Measurements from ENCODE around the gene HS1BP3. TPM values are rescaled to one million over a fixed set of nuclear protein-coding genes. Genes with fewer than 3 reads are reported as not detected.

HS1BP3 gene
- total RNA-seq, 1 donor from 2014 or later: 16.6 TPM

GRCh38 chr2:20638646-20639430 lies 12.1 kb downstream of the HS1BP3 start:
- Histone ChIP-seq H3K27me3 (ENCODE audit: low read depth) (no peaks in the 10 kb centered on the region), H3K4me1 (peaks cover 92% of the 10 kb centered on the region), H3K9me3 (replicated peaks) (no peaks in the 10 kb centered on the region), H3K27ac (replicated peaks) (peak overlapping the region; percentile 85), H3K4me3 (peak overlapping the region; percentile 19), H3K36me3 (peaks cover 34% of the 10 kb centered on the region)
- DNase-seq: peak; percentile 12
- intact Hi-C loops (cut with micrococcal nuclease): no loop called here
- TF ChIP-seq CTCF (IDR thresholded peaks at IDR 0.05; ENCODE audit: borderline replicate concordance): no peak

- H3K27me3 ChIP-seq (ENCODE audit: low read depth): no peaks in the 10 kb centered on the region
- H3K9me3 ChIP-seq (replicated peaks): no peaks in the 10 kb centered on the region
- H3K36me3 ChIP-seq: peaks cover 26% of the 10 kb centered on the region
- peak overlapping the region; percentile 85 for H3K27ac ChIP-seq (replicated peaks)
- peak; percentile 14 for DNase-seq
- peaks cover 99% of the 10 kb centered on the region for H3K4me1 ChIP-seq
- H3K4me3 ChIP-seq: no peak overlapping the region
- intact Hi-C loops (cut with micrococcal nuclease): no loop called here
- no peak for TF ChIP-seq CTCF (IDR thresholded peaks at IDR 0.05; ENCODE audit: borderline replicate concordance)
These were observed 12.9 kb downstream of the HS1BP3 start for GRCh38 chr2:20638014-20638413.

GRCh38 chr2:20637147-20637546 lies 13.8 kb downstream of the HS1BP3 start:
- Histone ChIP-seq H3K36me3 (peaks cover 21% of the 10 kb centered on the region), H3K4me3 (no peak overlapping the region), H3K27ac (replicated peaks) (peak overlapping the region; percentile 85), H3K9me3 (replicated peaks) (no peaks in the 10 kb centered on the region), H3K4me1 (peaks cover 91% of the 10 kb centered on the region), H3K27me3 (ENCODE audit: low read depth) (no peaks in the 10 kb centered on the region)
- no peak for TF ChIP-seq CTCF (IDR thresholded peaks at IDR 0.05; ENCODE audit: borderline replicate concordance)
- peak; percentile 50 for DNase-seq
- intact Hi-C loops (cut with micrococcal nuclease): no loop called here

GRCh38 chr2:20635675-20636584 lies 15.0 kb downstream of the HS1BP3 start:
- no peaks in the 10 kb centered on the region for H3K27me3 ChIP-seq (ENCODE audit: low read depth)
- peak; percentile 85 for DNase-seq
- peaks cover 21% of the 10 kb centered on the region for H3K36me3 ChIP-seq
- H3K4me3 ChIP-seq: peak overlapping the region; percentile 24
- peak overlapping the region; percentile 85 for H3K27ac ChIP-seq (replicated peaks)
- peaks cover 79% of the 10 kb centered on the region for H3K4me1 ChIP-seq
- TF ChIP-seq CTCF (IDR thresholded peaks at IDR 0.05; ENCODE audit: borderline replicate concordance): peak; percentile 97
- no peaks in the 10 kb centered on the region for H3K9me3 ChIP-seq (replicated peaks)
- intact Hi-C loops (cut with micrococcal nuclease): no loop called here

GRCh38 chr2:20635113-20635510 lies 15.8 kb downstream of the HS1BP3 start:
- H3K36me3 ChIP-seq: peaks cover 20% of the 10 kb centered on the region
- peaks cover 70% of the 10 kb centered on the region for H3K4me1 ChIP-seq
- DNase-seq: peak; percentile 9
- intact Hi-C loops (cut with micrococcal nuclease): no loop called here
- no peak for TF ChIP-seq CTCF (IDR thresholded peaks at IDR 0.05; ENCODE audit: borderline replicate concordance)
- peak overlapping the region; percentile 85 for H3K27ac ChIP-seq (replicated peaks)
- no peaks in the 10 kb centered on the region for H3K27me3 ChIP-seq (ENCODE audit: low read depth)
- H3K9me3 ChIP-seq (replicated peaks): no peaks in the 10 kb centered on the region
- H3K4me3 ChIP-seq: no peak overlapping the region
